Measurements from ENCODE around the gene SEC23A. TPM values are rescaled to one million over a fixed set of nuclear protein-coding genes. Genes with fewer than 3 reads are reported as not detected.

Gene SEC23A
- total and polyA plus RNA-seq, 2 of the 13 experiments (the other 11 are each of a cell fraction or from before 2014, with no cell fraction given) = 403 to 887 TPM

GRCh38 chr14:39114073-39114838, 11.2 kb upstream of the SEC23A start, which contains the start of gene GEMIN2 (continued):
- TF ChIP-seq ZBTB42 (CRISPR knock-in tag; IDR thresholded peaks at IDR 0.05) (peak; percentile 65; the same call in 1 of the 2 replicates), NFAT5 (CRISPR knock-in tag; IDR thresholded peaks at IDR 0.05) (peak; percentile 96), HOXA7 (CRISPR knock-in tag; IDR thresholded peaks at IDR 0.05) (no peak), CEBPB (IDR thresholded peaks at IDR 0.05; ENCODE audit: borderline replicate concordance, low read depth, low read length) (no peak; the same call in 1 of the 2 replicates), ZNF10 (CRISPR knock-in tag; IDR thresholded peaks at IDR 0.05; ENCODE audit: borderline replicate concordance, low read depth) (peak; percentile 71; the same call in 1 of the 2 replicates), KAT2B (IDR thresholded peaks at IDR 0.05; ENCODE audit: borderline replicate concordance, low read depth, low read length) (no peak), ZNF816 (CRISPR knock-in tag; IDR thresholded peaks at IDR 0.05; ENCODE audit: borderline replicate concordance) (no peak; the same call in 1 of the 2 replicates), SMAD3 (CRISPR knock-in tag; IDR thresholded peaks at IDR 0.05) (peak; percentile 84), ZNF83 (CRISPR knock-in tag; IDR thresholded peaks at IDR 0.05; ENCODE audit: borderline replicate concordance) (peak; percentile 99; the same call in 1 of the 2 replicates), HMG20A (CRISPR knock-in tag; IDR thresholded peaks at IDR 0.05; ENCODE audit: borderline replicate concordance) (no peak), NFE2L1 (CRISPR knock-in tag; IDR thresholded peaks at IDR 0.05; ENCODE audit: borderline replicate concordance) (peak; percentile 89; the same call in 1 of the 2 replicates), THAP7 (CRISPR knock-in tag; IDR thresholded peaks at IDR 0.05) (peak; percentile 96), HNF4A (CRISPR knock-in tag; IDR thresholded peaks at IDR 0.05) (peak; percentile 21; the same call in 1 of the 2 replicates), ZNF546 (CRISPR knock-in tag; conservative IDR thresholded peaks at IDR 0.05) (peak; percentile 83; the same call in 1 of the 2 replicates), ZNF605 (CRISPR knock-in tag; IDR thresholded peaks at IDR 0.05) (peak; percentile 99), IKZF1 (IDR thresholded peaks at IDR 0.05) (no peak), SMAD9 (CRISPR knock-in tag; IDR thresholded peaks at IDR 0.05) (peak; percentile 91), ATF3 (CRISPR knock-in tag; IDR thresholded peaks at IDR 0.05) (peak; percentile 59; the same call in 1 of the 2 replicates), CSRNP1 (CRISPR knock-in tag; IDR thresholded peaks at IDR 0.05) (peak; percentile 98), EZH2 (conservative IDR thresholded peaks at IDR 0.05; ENCODE audit: low read depth, low read length) (no peak), ZNF143 (CRISPR knock-in tag; IDR thresholded peaks at IDR 0.05) (peak; percentile 68), NCOA5 (CRISPR knock-in tag; IDR thresholded peaks at IDR 0.05) (no peak), HMG20B (CRISPR knock-in tag; conservative IDR thresholded peaks at IDR 0.05) (peak; percentile 70; the same call in 1 of the 2 replicates)
